GM12878 (cell line): ENCODE measurements around the gene ANKRD34A. TPM values are rescaled to one million over a fixed set of nuclear protein-coding genes. Genes with fewer than 3 reads are reported as not detected.
A peak's percentile ranks its signal among the peaks of the same experiment; 100 is the strongest.

Experiments
- ASH2L ChIP-seq: fragments of 300-600, 200-600 bp; sonication (generic); IDR thresholded peaks from 2 replicates; pipeline ENCODE4 v1.6.1; 2017; ENCODE audit warnings: low read depth, mild to moderate bottlenecking, borderline replicate concordance
- CEBPB ChIP-seq, 2 experiments: fragments of 150-350 bp in 1 of 2; IDR thresholded peaks; 2 replicates each; pipeline ENCODE4 v1.6.1; 2012 to 2014; ENCODE audit warnings: low read depth in 2 of 2, low read length in 2 of 2, borderline replicate concordance in 1 of 2, inconsistent platforms in 1 of 2
- ETV6 ChIP-seq, 2 experiments: fragments of 450-650 bp in 1 of 2; IDR thresholded peaks in 1 of 2; conservative IDR thresholded peaks in 1 of 2; 2 replicates each; pipeline ENCODE4 v1.6.1; 2014; ENCODE audit warnings: antibody characterized with exemption in 1 of 2, borderline replicate concordance in 1 of 2, low read depth in 1 of 2, mild to moderate bottlenecking in 1 of 2, moderate library complexity in 1 of 2
- FOXM1 ChIP-seq: IDR thresholded peaks from 2 replicates; pipeline ENCODE4 v1.6.1; 2012; ENCODE audit warnings: low read depth, mild to moderate bottlenecking, inconsistent platforms, low read length, moderate library complexity
- HSF1 ChIP-seq: fragments of 150-350 bp; IDR thresholded peaks from 2 replicates; pipeline ENCODE4 v1.6.1; 2014; ENCODE audit warnings: mild to moderate bottlenecking, low read depth, low read length
- NBN ChIP-seq: fragments of 450-650 bp; IDR thresholded peaks from 2 replicates; pipeline ENCODE4 v1.6.1; 2016
- RBBP5 ChIP-seq: fragments of 200-600 bp; sonication (generic); conservative IDR thresholded peaks from 2 replicates; pipeline ENCODE4 v1.6.1; 2016
- RCOR1 ChIP-seq: conservative IDR thresholded peaks from 2 replicates; pipeline ENCODE4 v1.6.1; 2012; ENCODE audit warnings: low read depth, low read length, improper control_type of control experiment
- SP1 ChIP-seq: IDR thresholded peaks from one replicate; pipeline ENCODE4 v1.6.1; 2011; ENCODE audit warnings: low read depth, low read length
- TCF7 ChIP-seq: IDR thresholded peaks from 2 replicates; pipeline ENCODE4 v1.6.1; 2014; ENCODE audit warnings: antibody characterized with exemption, borderline replicate concordance
- ZBTB33 ChIP-seq: fragments of 450-650 bp; IDR thresholded peaks from 2 replicates; pipeline ENCODE4 v1.6.1; 2017; ENCODE audit warnings: mild to moderate bottlenecking
- ZBTB4 ChIP-seq: fragments of 450-650 bp; formaldehyde crosslinking; IDR thresholded peaks from 2 replicates; pipeline ENCODE4 v1.4.0; 2022; ENCODE audit warnings: mild to moderate bottlenecking, moderate library complexity
- ZBTB40 ChIP-seq: fragments of 450-650 bp; IDR thresholded peaks from 2 replicates; pipeline ENCODE4 v1.6.1; 2016; ENCODE audit warnings: mild to moderate bottlenecking, moderate library complexity, borderline replicate concordance
- polyA plus RNA-seq, 11 experiments: library from polyadenylated mRNA; depleted of rRNA in 4 of 11; unstranded in 6 of 11; stranded (reverse) in 5 of 11; fragments of >200 nt; fragmentation: Nextera tagmentation in 4 of 11; fragmentation: Illumina TruSeq in 1 of 11; extraction: Ambion mirVana in 4 of 11; extraction: Trizol in 1 of 11; gene quantifications; 1 replicate in 1 of 11; 2 replicates in 10 of 11; pipeline versions ENCODE4 v1.2.1 to v1.2.3, GENCODE V29; 2011 to 2016; ENCODE audit warnings: inconsistent platforms in 2 of 11, missing spikeins in 2 of 11, low read depth in 1 of 11
- total RNA-seq, 4 experiments: library from RNA; depleted of rRNA in 3 of 4; stranded (reverse); fragments of >200 nt in 3 of 4; fragmentation: Illumina TruSeq in 1 of 4; extraction: Trizol in 1 of 4; gene quantifications; 2 replicates each; pipeline versions ENCODE4 v1.2.1 to v1.2.3, GENCODE V29; 2013 to 2021

The ANKRD34A gene
- total and polyA plus RNA-seq, 10 of the 15 experiments (the other 5 are each of a cell fraction or from before 2014, with no cell fraction given), result 0.40 to 3.5 (median 1.6) TPM

- TF ChIP-seq TCF7 (no peak), CEBPB (IDR thresholded peaks at IDR 0.05; ENCODE audit: borderline replicate concordance in 1 of 2, low read depth in 2 of 2, low read length in 2 of 2) (no peak), ZBTB4 (no peak), SP1 (peak; percentile 77), FOXM1 (no peak), ZBTB33 (no peak), ASH2L (no peak), ZBTB40 (no peak; the same call in 1 of the 2 replicates), NBN (no peak), RBBP5 (no peak), RCOR1 (no peak), HSF1 (no peak), ETV6 (conservative IDR thresholded peaks at IDR 0.05 in 1 of 2, IDR thresholded peaks at IDR 0.05 in 1 of 2; ENCODE audit: borderline replicate concordance in 1 of 2, low read depth in 1 of 2) (no peak)
Observed at GRCh38 chr1:145918144-145918991, 46.0 kb downstream of the ANKRD34A start, which contains the start of gene PEX11B (continued).
